GM23338 (cell line): ENCODE measurements around the gene EMSY. TPM values are rescaled to one million over a fixed set of nuclear protein-coding genes. Genes with fewer than 3 reads are reported as not detected.
A peak's percentile ranks its signal among the peaks of the same experiment; 100 is the strongest.

Experiments used
- ATAC-seq: fragments of 200-7000 bp; cut with Tn5 transposase; 3 replicates; pipeline ENCODE4 v1.9.1; 2020
- DNase-seq: peaks from one replicate; pipeline ENCODE4 v3.0.0-alpha.2; 2015; ENCODE audit warnings: low spot score
- H2AFZ ChIP-seq: fragments of 200-600 bp; sonication (generic); 2 replicates; pipeline ENCODE4 v1.8.0; 2016; ENCODE audit warnings: antibody characterized with exemption, mild to moderate bottlenecking, moderate library complexity
- H3F3A ChIP-seq: fragments of 200-600 bp; sonication (generic); replicated peaks from 2 replicates; pipeline ENCODE4 v1.8.0; 2017; ENCODE audit warnings: antibody characterized with exemption, mixed run types, low read depth
- H3K27ac ChIP-seq: fragments of 200-600 bp; sonication (generic); 2 replicates; pipeline ENCODE4 v1.6.1; 2016; ENCODE audit warnings: low read depth
- H3K27me3 ChIP-seq: fragments of 200-600 bp; sonication (generic); 2 replicates; pipeline ENCODE4 v1.8.0; 2016; ENCODE audit warnings: mild to moderate bottlenecking, mixed run types, moderate library complexity; ENCODE audit not compliant: insufficient read depth
- H3K36me3 ChIP-seq: fragments of 200-600 bp; sonication (generic); 2 replicates; pipeline ENCODE4 v1.8.0; 2016; ENCODE audit warnings: mild to moderate bottlenecking; ENCODE audit not compliant: insufficient read depth
- H3K4me1 ChIP-seq: fragments of 200-600 bp; sonication (generic); 2 replicates; pipeline ENCODE4 v1.8.0; 2016; ENCODE audit warnings: mild to moderate bottlenecking, moderate library complexity; ENCODE audit not compliant: insufficient read depth
- H3K4me2 ChIP-seq: fragments of 200-600 bp; sonication (generic); 2 replicates; pipeline ENCODE4 v1.7.1; 2017; ENCODE audit warnings: mixed run types
- H3K4me3 ChIP-seq: fragments of 200-600 bp; sonication (generic); 2 replicates; pipeline ENCODE4 v1.6.1; 2016; ENCODE audit warnings: mixed run types
- H3K79me2 ChIP-seq: fragments of 200-600 bp; sonication (generic); replicated peaks from 2 replicates; pipeline ENCODE4 v1.8.0; 2017; ENCODE audit warnings: mild to moderate bottlenecking; ENCODE audit not compliant: insufficient read depth
- H3K9me2 ChIP-seq: fragments of 200-600 bp; sonication (generic); 2 replicates; pipeline ENCODE4 v1.8.0; 2017; ENCODE audit not compliant: insufficient read depth
- H4K20me1 ChIP-seq: fragments of 200-600 bp; sonication (generic); replicated peaks from 2 replicates; pipeline ENCODE4 v1.8.0; 2017; ENCODE audit warnings: mild to moderate bottlenecking; ENCODE audit not compliant: insufficient read depth
- H3K27ac Mint-ChIP-seq: 2 replicates; pipeline ENCODE4 v1.8.0; 2020; ENCODE audit warnings: inconsistent platforms, mild to moderate bottlenecking, moderate library complexity, mixed read lengths
- H3K27me3 Mint-ChIP-seq: 3 replicates; pipeline ENCODE4 v1.8.0; 2022; ENCODE audit warnings: low read depth, mild to moderate bottlenecking, moderate library complexity, mixed read lengths, inconsistent platforms; ENCODE audit not compliant: insufficient read depth, poor library complexity
- H3K36me3 Mint-ChIP-seq: 3 replicates; pipeline ENCODE4 v1.8.0; 2021; ENCODE audit warnings: low read depth, mild to moderate bottlenecking, inconsistent platforms, moderate library complexity, mixed read lengths
- H3K4me1 Mint-ChIP-seq: 3 replicates; pipeline ENCODE4 v1.8.0; 2020; ENCODE audit warnings: mild to moderate bottlenecking, inconsistent platforms, mixed read lengths
- H3K4me3 Mint-ChIP-seq: 3 replicates; pipeline ENCODE4 v1.8.0; 2021; ENCODE audit warnings: moderate library complexity, mild to moderate bottlenecking, inconsistent platforms, mixed read lengths
- H3K9me3 Mint-ChIP-seq: 3 replicates; pipeline ENCODE4 v1.8.0; 2020; ENCODE audit warnings: moderate library complexity, mild to moderate bottlenecking, inconsistent platforms, mixed read lengths
- CREB1 ChIP-seq: fragments of 250-450 bp; sonication (Bioruptor Pico); IDR thresholded peaks from 2 replicates; pipeline ENCODE4 v1.5.0; 2020; ENCODE audit warnings: low read depth, mild to moderate bottlenecking, moderate library complexity
- EZH2 ChIP-seq: fragments of 200-600 bp; sonication (generic); IDR thresholded peaks from one replicate; pipeline ENCODE4 v1.8.0; 2017; ENCODE audit warnings: antibody characterized with exemption, mild to moderate bottlenecking, low read depth; ENCODE audit not compliant: unreplicated experiment
- JUNB ChIP-seq: IDR thresholded peaks from one replicate; pipeline ENCODE4 v1.6.1; 2016; ENCODE audit warnings: antibody characterized with exemption; ENCODE audit not compliant: unreplicated experiment
- NANOG ChIP-seq: IDR thresholded peaks from 2 replicates; pipeline ENCODE4 v1.6.1; 2016; ENCODE audit warnings: antibody characterized with exemption, borderline replicate concordance
- polyA plus RNA-seq: library from polyadenylated mRNA; unstranded; fragments of >200 nt; fragmentation: Nextera tagmentation; extraction: Ambion mirVana; gene quantifications from 2 replicates; pipeline ENCODE4 v1.2.1, GENCODE V29; 2016
- total RNA-seq: library from RNA; depleted of rRNA; stranded (reverse); fragments of >200 nt; shearing (Covaris generic); gene quantifications from 2 replicates; pipeline ENCODE4 v1.2.3, GENCODE V29; 2014
- TF ChIP-seq, protein P1 (sequence below): fragments of 250-450 bp; sonication (Bioruptor Pico); IDR thresholded peaks from 2 replicates; pipeline ENCODE4 v1.5.0; 2020; ENCODE audit warnings: mild to moderate bottlenecking, moderate library complexity
- TF ChIP-seq, protein P2 (sequence below), 2 experiments: fragments of 200-600 bp in 1 of 2; sonication (generic) in 1 of 2; conservative IDR thresholded peaks; 2 replicates each; pipeline versions ENCODE4 v1.5.1 to v1.6.1; 2016 to 2017; ENCODE audit warnings: antibody characterized with exemption in 2 of 2, low read depth in 2 of 2, mild to moderate bottlenecking in 2 of 2, moderate library complexity in 1 of 2

The EMSY gene
- total and polyA plus RNA-seq, 2 experiments from 2014 or later, result 25.0 to 46.9 TPM

DNA sequence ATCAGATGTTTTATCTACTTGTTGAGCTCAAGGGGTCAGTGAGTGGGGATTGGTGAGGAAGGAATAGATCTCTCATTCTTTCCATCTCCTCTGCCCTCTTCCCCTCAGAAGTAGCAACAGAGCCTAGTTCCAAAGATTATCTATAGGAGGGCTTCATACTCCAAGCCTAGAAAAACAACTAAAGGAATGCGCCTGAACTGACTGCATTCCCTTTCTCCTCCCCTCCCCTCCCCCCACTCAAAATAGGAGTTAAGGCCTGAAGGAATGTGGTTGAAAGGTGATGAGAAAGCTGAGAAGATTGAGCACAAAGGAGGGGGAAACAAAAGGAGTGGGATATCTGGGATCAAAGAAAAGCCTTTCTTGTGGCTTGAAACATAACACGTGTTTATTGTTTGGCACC is 10.5 kb downstream of the EMSY start:
- peak; percentile 98 for DNase-seq

More for the DNA sequence above, 10.5 kb downstream of the EMSY start:
- peaks cover 44% of the 10 kb centered on the region for H3K79me2 ChIP-seq
- TF ChIP-seq NANOG (peak; percentile 76; the same call in 1 of the 2 replicates), EZH2 (no peak), CREB1 (CRISPR knock-in tag) (peak; percentile 25; the same call in 1 of the 2 replicates), JUNB (no peak)
- TF ChIP-seq, protein P1, sequence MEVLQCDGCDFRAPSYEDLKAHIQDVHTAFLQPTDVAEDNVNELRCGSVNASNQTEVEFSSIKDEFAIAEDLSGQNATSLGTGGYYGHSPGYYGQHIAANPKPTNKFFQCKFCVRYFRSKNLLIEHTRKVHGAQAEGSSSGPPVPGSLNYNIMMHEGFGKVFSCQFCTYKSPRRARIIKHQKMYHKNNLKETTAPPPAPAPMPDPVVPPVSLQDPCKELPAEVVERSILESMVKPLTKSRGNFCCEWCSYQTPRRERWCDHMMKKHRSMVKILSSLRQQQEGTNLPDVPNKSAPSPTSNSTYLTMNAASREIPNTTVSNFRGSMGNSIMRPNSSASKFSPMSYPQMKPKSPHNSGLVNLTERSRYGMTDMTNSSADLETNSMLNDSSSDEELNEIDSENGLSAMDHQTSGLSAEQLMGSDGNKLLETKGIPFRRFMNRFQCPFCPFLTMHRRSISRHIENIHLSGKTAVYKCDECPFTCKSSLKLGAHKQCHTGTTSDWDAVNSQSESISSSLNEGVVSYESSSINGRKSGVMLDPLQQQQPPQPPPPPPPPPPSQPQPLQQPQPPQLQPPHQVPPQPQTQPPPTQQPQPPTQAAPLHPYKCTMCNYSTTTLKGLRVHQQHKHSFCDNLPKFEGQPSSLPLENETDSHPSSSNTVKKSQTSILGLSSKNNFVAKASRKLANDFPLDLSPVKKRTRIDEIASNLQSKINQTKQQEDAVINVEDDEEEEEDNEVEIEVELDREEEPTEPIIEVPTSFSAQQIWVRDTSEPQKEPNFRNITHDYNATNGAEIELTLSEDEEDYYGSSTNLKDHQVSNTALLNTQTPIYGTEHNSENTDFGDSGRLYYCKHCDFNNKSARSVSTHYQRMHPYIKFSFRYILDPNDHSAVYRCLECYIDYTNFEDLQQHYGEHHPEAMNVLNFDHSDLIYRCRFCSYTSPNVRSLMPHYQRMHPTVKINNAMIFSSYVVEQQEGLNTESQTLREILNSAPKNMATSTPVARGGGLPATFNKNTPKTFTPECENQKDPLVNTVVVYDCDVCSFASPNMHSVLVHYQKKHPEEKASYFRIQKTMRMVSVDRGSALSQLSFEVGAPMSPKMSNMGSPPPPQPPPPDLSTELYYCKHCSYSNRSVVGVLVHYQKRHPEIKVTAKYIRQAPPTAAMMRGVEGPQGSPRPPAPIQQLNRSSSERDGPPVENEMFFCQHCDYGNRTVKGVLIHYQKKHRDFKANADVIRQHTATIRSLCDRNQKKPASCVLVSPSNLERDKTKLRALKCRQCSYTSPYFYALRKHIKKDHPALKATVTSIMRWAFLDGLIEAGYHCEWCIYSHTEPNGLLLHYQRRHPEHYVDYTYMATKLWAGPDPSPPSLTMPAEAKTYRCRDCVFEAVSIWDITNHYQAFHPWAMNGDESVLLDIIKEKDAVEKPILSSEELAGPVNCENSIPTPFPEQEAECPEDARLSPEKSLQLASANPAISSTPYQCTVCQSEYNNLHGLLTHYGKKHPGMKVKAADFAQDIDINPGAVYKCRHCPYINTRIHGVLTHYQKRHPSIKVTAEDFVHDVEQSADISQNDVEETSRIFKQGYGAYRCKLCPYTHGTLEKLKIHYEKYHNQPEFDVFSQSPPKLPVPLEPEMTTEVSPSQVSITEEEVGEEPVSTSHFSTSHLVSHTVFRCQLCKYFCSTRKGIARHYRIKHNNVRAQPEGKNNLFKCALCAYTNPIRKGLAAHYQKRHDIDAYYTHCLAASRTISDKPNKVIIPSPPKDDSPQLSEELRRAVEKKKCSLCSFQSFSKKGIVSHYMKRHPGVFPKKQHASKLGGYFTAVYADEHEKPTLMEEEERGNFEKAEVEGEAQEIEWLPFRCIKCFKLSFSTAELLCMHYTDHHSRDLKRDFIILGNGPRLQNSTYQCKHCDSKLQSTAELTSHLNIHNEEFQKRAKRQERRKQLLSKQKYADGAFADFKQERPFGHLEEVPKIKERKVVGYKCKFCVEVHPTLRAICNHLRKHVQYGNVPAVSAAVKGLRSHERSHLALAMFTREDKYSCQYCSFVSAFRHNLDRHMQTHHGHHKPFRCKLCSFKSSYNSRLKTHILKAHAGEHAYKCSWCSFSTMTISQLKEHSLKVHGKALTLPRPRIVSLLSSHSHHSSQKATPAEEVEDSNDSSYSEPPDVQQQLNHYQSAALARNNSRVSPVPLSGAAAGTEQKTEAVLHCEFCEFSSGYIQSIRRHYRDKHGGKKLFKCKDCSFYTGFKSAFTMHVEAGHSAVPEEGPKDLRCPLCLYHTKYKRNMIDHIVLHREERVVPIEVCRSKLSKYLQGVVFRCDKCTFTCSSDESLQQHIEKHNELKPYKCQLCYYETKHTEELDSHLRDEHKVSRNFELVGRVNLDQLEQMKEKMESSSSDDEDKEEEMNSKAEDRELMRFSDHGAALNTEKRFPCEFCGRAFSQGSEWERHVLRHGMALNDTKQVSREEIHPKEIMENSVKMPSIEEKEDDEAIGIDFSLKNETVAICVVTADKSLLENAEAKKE (CRISPR knock-in tag), result peak; percentile 78
- TF ChIP-seq, protein P2, sequence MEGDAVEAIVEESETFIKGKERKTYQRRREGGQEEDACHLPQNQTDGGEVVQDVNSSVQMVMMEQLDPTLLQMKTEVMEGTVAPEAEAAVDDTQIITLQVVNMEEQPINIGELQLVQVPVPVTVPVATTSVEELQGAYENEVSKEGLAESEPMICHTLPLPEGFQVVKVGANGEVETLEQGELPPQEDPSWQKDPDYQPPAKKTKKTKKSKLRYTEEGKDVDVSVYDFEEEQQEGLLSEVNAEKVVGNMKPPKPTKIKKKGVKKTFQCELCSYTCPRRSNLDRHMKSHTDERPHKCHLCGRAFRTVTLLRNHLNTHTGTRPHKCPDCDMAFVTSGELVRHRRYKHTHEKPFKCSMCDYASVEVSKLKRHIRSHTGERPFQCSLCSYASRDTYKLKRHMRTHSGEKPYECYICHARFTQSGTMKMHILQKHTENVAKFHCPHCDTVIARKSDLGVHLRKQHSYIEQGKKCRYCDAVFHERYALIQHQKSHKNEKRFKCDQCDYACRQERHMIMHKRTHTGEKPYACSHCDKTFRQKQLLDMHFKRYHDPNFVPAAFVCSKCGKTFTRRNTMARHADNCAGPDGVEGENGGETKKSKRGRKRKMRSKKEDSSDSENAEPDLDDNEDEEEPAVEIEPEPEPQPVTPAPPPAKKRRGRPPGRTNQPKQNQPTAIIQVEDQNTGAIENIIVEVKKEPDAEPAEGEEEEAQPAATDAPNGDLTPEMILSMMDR (conservative IDR thresholded peaks at IDR 0.05; ENCODE audit: low read depth in 2 of 2), result no peak
- H2AFZ ChIP-seq, result no peak overlapping the region
- H3K27me3 ChIP-seq, result no peaks in the 10 kb centered on the region
- Mint-ChIP-seq H3K27me3 (no peaks in the 10 kb centered on the region), H3K36me3 (peaks cover 25% of the 10 kb centered on the region; the same call in 2 of the 3 replicates), H3K4me3 (peak overlapping the region; percentile 42), H3K27ac (peak overlapping the region; percentile 96), H3K9me3 (no peaks in the 10 kb centered on the region), H3K4me1 (peaks cover 78% of the 10 kb centered on the region)
- peak overlapping the region; percentile 98 for H3K27ac ChIP-seq
- no peaks in the 10 kb centered on the region for H3F3A ChIP-seq
- H3K4me2 ChIP-seq, result peak overlapping the region; percentile 54
- peak; percentile 96 for ATAC-seq
- peaks cover 69% of the 10 kb centered on the region for H3K4me1 ChIP-seq
- no peaks in the 10 kb centered on the region for H4K20me1 ChIP-seq
- H3K4me3 ChIP-seq, result peak overlapping the region; percentile 36
- no peaks in the 10 kb centered on the region for H3K9me2 ChIP-seq
- H3K36me3 ChIP-seq, result no peaks in the 10 kb centered on the region
